K562 (cell line): Measurements from ENCODE around the gene IRF2BP1. TPM values are rescaled to one million over a fixed set of nuclear protein-coding genes. Genes with fewer than 3 reads are reported as not detected.

Experiments used
- ATAC-seq: fragments of 200-7000 bp; cut with Tn5 transposase; 3 replicates; pipeline ENCODE4 v1.9.1; 2020; ENCODE audit warnings: moderate library complexity
- BruUV-seq: library from RNA; stranded (reverse); fragments of 400-500 nt; replicated peaks from 2 replicates; lab custom pipeline; 2021; lab: Mats Ljungman, UMichigan
- CTCF ChIA-PET: fragments of 300-600 bp; formaldehyde crosslinking; extraction: SDS; loops from one replicate; lab custom pipeline; 2021; ENCODE audit warnings: low intra/inter-chr PET ratio; lab: Yijun Ruan, JAX
- POLR2A ChIA-PET: fragments of 300-600, 350-650 bp; sonication (Branson Sonifier 250); formaldehyde crosslinking; extraction: SDS; loops from one replicate; lab custom pipeline; 2021; ENCODE audit warnings: antibody characterized with exemption, inconsistent platforms; lab: Yijun Ruan, JAX
- DNase-seq, 4 experiments: peaks; one replicate each; pipeline versions ENCODE4 v3.0.0 to v3.0.0-alpha.2; 2011 to 2018; ENCODE audit warnings: low spot score in 3 of 4, mixed read lengths in 3 of 4; ENCODE audit errors: extremely low read depth in 1 of 4
- FAIRE-seq: peaks from 2 replicates; lab custom pipeline; 2011; peaks lifted over from hg19 to GRCh38; lab: Jason Lieb, UNC
- H2AFZ ChIP-seq: 2 replicates; pipeline ENCODE4 v1.6.0; 2011; ENCODE audit warnings: low read depth, low read length, control low read depth, inconsistent platforms
- H3K27ac ChIP-seq: fragments of 200-600 bp; 3 replicates; pipeline ENCODE4 v1.8.0; 2011; ENCODE audit warnings: low read depth, mild to moderate bottlenecking, control low read depth, inconsistent platforms, low read length, moderate library complexity, mixed read lengths; ENCODE audit errors: extremely low read depth
- H3K27me3 ChIP-seq, 2 experiments: fragments of 300-600 bp in 1 of 2; 2 replicates in 1 of 2; 3 replicates in 1 of 2; pipeline versions ENCODE4 v1.6.0 to v1.8.0; 2011; ENCODE audit warnings: inconsistent platforms in 2 of 2, low read length in 2 of 2, mild to moderate bottlenecking in 1 of 2, mixed read lengths in 1 of 2, moderate library complexity in 1 of 2; ENCODE audit not compliant: control insufficient read depth in 2 of 2, insufficient read depth in 2 of 2
- H3K36me3 ChIP-seq: fragments of 300-600 bp; 3 replicates; pipeline ENCODE4 v1.8.0; 2011; ENCODE audit warnings: mild to moderate bottlenecking, low read length, inconsistent platforms; ENCODE audit not compliant: control insufficient read depth, insufficient read depth
- H3K4me1 ChIP-seq, 2 experiments: fragments of 200-600 bp in 1 of 2; replicated peaks in 1 of 2; 2 replicates in 1 of 2; 3 replicates in 1 of 2; pipeline versions ENCODE4 v1.5.1 to v1.8.0; 2011; ENCODE audit warnings: inconsistent platforms in 2 of 2, low read length in 2 of 2, mild to moderate bottlenecking in 1 of 2, mixed read lengths in 1 of 2, moderate library complexity in 1 of 2; ENCODE audit not compliant: control insufficient read depth in 2 of 2, insufficient read depth in 2 of 2
- H3K4me2 ChIP-seq: 2 replicates; pipeline ENCODE4 v1.6.1; 2011; ENCODE audit warnings: low read length, control low read depth, inconsistent platforms, mixed read lengths; ENCODE audit not compliant: insufficient read depth
- H3K4me3 ChIP-seq: fragments of 200-600 bp; sonication (generic), shearing (Covaris generic); 2 replicates; pipeline ENCODE4 v1.5.1; 2016; ENCODE audit warnings: control low read depth, inconsistent platforms
- H3K79me2 ChIP-seq: fragments of 200-600 bp; 3 replicates; pipeline ENCODE4 v1.8.0; 2011; ENCODE audit warnings: low read length, inconsistent platforms; ENCODE audit not compliant: control insufficient read depth, insufficient read depth
- H3K9ac ChIP-seq, 2 experiments: 2 replicates each; pipeline versions ENCODE4 v1.6.0 to v1.6.1; 2011; ENCODE audit warnings: low read depth in 2 of 2, low read length in 2 of 2, control low read depth in 1 of 2, inconsistent platforms in 1 of 2, mild to moderate bottlenecking in 1 of 2, mixed read lengths in 1 of 2; ENCODE audit not compliant: insufficient read depth in 1 of 2
- H3K9me1 ChIP-seq: one replicate; pipeline ENCODE4 v1.6.0; 2011; ENCODE audit warnings: inconsistent platforms, mild to moderate bottlenecking, low read length, moderate library complexity; ENCODE audit not compliant: control insufficient read depth, insufficient read depth
- H3K9me3 ChIP-seq: replicated peaks from 2 replicates; pipeline ENCODE4 v1.5.1; 2011; ENCODE audit warnings: low read depth, low read length, inconsistent platforms; ENCODE audit not compliant: control insufficient read depth, insufficient read depth
- H4K20me1 ChIP-seq: replicated peaks from 2 replicates; pipeline ENCODE4 v1.6.1; 2011; ENCODE audit warnings: low read length, inconsistent platforms, mixed read lengths; ENCODE audit not compliant: control insufficient read depth, insufficient read depth
- CBX8 ChIP-seq: fragments of 200-600 bp; sonication (generic); IDR thresholded peaks from 2 replicates; pipeline ENCODE4 v1.6.1; 2012; ENCODE audit warnings: borderline replicate concordance, mixed run types, low read depth, mild to moderate bottlenecking, moderate library complexity, mixed read lengths, low read length, control low read depth, inconsistent platforms; ENCODE audit not compliant: poor library complexity, severe bottlenecking; ENCODE audit errors: extremely low read depth
- NR2C1 ChIP-seq, 2 experiments: fragments of 450-650 bp; IDR thresholded peaks; 2 replicates each; pipeline ENCODE4 v1.6.1; 2017; ENCODE audit warnings: mild to moderate bottlenecking in 2 of 2, antibody characterized with exemption in 1 of 2, inconsistent platforms in 1 of 2, missing compliant biosample characterization in 1 of 2, missing genetic modification characterization in 1 of 2
- ZBTB34 ChIP-seq: fragments of 250-450 bp; sonication (Bioruptor Pico); IDR thresholded peaks from 2 replicates; pipeline ENCODE4 v1.8.0; 2021; ENCODE audit warnings: mild to moderate bottlenecking, moderate library complexity
- WGBS: fragments of 100-300 bp; shearing (Covaris generic); methylation state at CpG from one replicate; pipeline ENCODE4 v1.1.6; 2016; ENCODE audit warnings: low coverage, mixed read lengths; ENCODE audit not compliant: insufficient coverage; ENCODE audit errors: missing lambda C conversion rate; 5-methylcytosine and 5-hydroxymethylcytosine counted together
- in situ Hi-C: fragments of 300-500 bp; cut with MboI; formaldehyde crosslinking; loops from 4 replicates; pipeline ENCODE4 v1.15.0; 2018; ENCODE audit warnings: inconsistent platforms, mixed read lengths
- intact Hi-C: fragments of 100-400 bp; cut with micrococcal nuclease; formaldehyde crosslinking; loops from 2 replicates; pipeline ENCODE4 v1.14.2; 2022
- polyA plus RNA-seq, 8 experiments: library from polyadenylated mRNA; depleted of rRNA in 4 of 8; stranded (reverse) in 5 of 8; unstranded in 3 of 8; fragments of >200 nt; fragmentation: Nextera tagmentation in 2 of 8; fragmentation: Illumina TruSeq in 1 of 8; extraction: Ambion mirVana in 2 of 8; extraction: Trizol in 1 of 8; gene quantifications; 2 replicates each; pipeline versions ENCODE4 v1.2.1 to v1.2.3, GENCODE V29; 2011 to 2014; ENCODE audit warnings: inconsistent platforms in 1 of 8, missing spikeins in 1 of 8
- total RNA-seq, 7 experiments: library from RNA; depleted of rRNA in 6 of 7; stranded (reverse); fragments of >200 nt in 6 of 7; fragmentation: Illumina TruSeq in 2 of 7; extraction: Trizol in 2 of 7; gene quantifications; 2 replicates each; pipeline versions ENCODE4 v1.2.1 to v1.2.3, GENCODE V29; 2011 to 2021; ENCODE audit warnings: low replicate concordance in 1 of 7
- TF ChIP-seq, protein P1 (sequence below), 3 experiments: IDR thresholded peaks in 2 of 3; conservative IDR thresholded peaks in 1 of 3; 2 replicates each; pipeline ENCODE4 v1.5.1; 2011 to 2012; ENCODE audit warnings: low read length in 3 of 3, mild to moderate bottlenecking in 3 of 3, control low read depth in 2 of 3, improper control_type of control experiment in 1 of 3, inconsistent platforms in 1 of 3, low read depth in 1 of 3, mixed read lengths in 1 of 3, moderate library complexity in 1 of 3; ENCODE audit not compliant: insufficient read depth in 2 of 3

IRF2BP1 gene
- total and polyA plus RNA-seq, 9 of the 15 experiments (the other 6 are each of a cell fraction or from before 2014, with no cell fraction given), result 0.61 to 35.9 (median 3.5) TPM

- H4K20me1 ChIP-seq, result no peaks in the 10 kb centered on the region
- TF ChIP-seq CBX8 (no peak), ZBTB34 (no peak), NR2C1 (IDR thresholded peaks at IDR 0.05) (no peak), NR2C1 (tag; IDR thresholded peaks at IDR 0.05) (no peak)
- TF ChIP-seq, protein P1, sequence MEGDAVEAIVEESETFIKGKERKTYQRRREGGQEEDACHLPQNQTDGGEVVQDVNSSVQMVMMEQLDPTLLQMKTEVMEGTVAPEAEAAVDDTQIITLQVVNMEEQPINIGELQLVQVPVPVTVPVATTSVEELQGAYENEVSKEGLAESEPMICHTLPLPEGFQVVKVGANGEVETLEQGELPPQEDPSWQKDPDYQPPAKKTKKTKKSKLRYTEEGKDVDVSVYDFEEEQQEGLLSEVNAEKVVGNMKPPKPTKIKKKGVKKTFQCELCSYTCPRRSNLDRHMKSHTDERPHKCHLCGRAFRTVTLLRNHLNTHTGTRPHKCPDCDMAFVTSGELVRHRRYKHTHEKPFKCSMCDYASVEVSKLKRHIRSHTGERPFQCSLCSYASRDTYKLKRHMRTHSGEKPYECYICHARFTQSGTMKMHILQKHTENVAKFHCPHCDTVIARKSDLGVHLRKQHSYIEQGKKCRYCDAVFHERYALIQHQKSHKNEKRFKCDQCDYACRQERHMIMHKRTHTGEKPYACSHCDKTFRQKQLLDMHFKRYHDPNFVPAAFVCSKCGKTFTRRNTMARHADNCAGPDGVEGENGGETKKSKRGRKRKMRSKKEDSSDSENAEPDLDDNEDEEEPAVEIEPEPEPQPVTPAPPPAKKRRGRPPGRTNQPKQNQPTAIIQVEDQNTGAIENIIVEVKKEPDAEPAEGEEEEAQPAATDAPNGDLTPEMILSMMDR (IDR thresholded peaks at IDR 0.05 in 2 of 3, conservative IDR thresholded peaks at IDR 0.05 in 1 of 3; ENCODE audit: insufficient read depth in 2 of 3, low read depth in 1 of 3, low read length in 3 of 3), result peak in 1 of 3 experiments; percentile 21; a peak in 1 of 6 replicates
- no peak for FAIRE-seq
- H3K36me3 ChIP-seq, result no peaks in the 10 kb centered on the region
- no TSS peak for BruUV-seq
- no peaks in the 10 kb centered on the region for H3K79me2 ChIP-seq
- no peak for DNase-seq
- 21% methylated on average over 5 of the region's 5 CpGs for WGBS
- no peaks in the 10 kb centered on the region for H3K9me3 ChIP-seq
- H3K4me1 ChIP-seq, result peaks cover 0 to 3% of the 10 kb centered on the region in 2 experiments; a peak in 2 of 5 replicates
- H3K9me1 ChIP-seq, result no peaks in the 10 kb centered on the region
- ChIA-PET POLR2A (interaction anchor here (0.6 kb wide), 1 partner anchor 621 kb away, joined by 3 read pairs; no protein-coding TSS in a partner anchor), CTCF (no interaction called here)
- peaks cover 6 to 13% of the 10 kb centered on the region in 2 experiments; a peak in 3 of 5 replicates for H3K27me3 ChIP-seq
- intact Hi-C loops, result no loop called here
- peak; percentile 31; the same call in 1 of the 3 replicates for ATAC-seq
- 0 out of 2 replicates have a peak overlapping the region, but pooled peaks have one; percentile 24 for H2AFZ ChIP-seq
- no peak overlapping the region for H3K4me2 ChIP-seq
- no peak overlapping the region for H3K27ac ChIP-seq
- H3K9ac ChIP-seq, result peak overlapping the region in 1 of 2 experiments; percentile 53; a peak in 1 of 4 replicates
- H3K4me3 ChIP-seq, result no peak overlapping the region
- in situ Hi-C loops, result no loop called here
These were observed 23.0 kb upstream of the IRF2BP1 start for GRCh38 chr19:45908956-45909355.
